DOHH2 (cell line): ENCODE measurements around the gene FASTKD3.

Source experiments
- H3F3A ChIP-seq: fragments of 200-600 bp; sonication (generic), shearing (Covaris generic); 2 replicates; pipeline ENCODE4 v1.6.0; 2016; ENCODE audit warnings: antibody characterized with exemption, mild to moderate bottlenecking; ENCODE audit not compliant: control insufficient read depth, insufficient read depth
- H3K27ac ChIP-seq: fragments of 200-600 bp; sonication (generic); 2 replicates; pipeline ENCODE4 v1.5.1; 2014; ENCODE audit warnings: low read depth, mild to moderate bottlenecking, low read length, moderate library complexity
- H3K27me3 ChIP-seq: fragments of 200-600 bp; sonication (generic); 2 replicates; pipeline ENCODE4 v1.6.1; 2014; ENCODE audit warnings: mild to moderate bottlenecking, low read length, mixed read lengths; ENCODE audit not compliant: control insufficient read depth
- H3K36me3 ChIP-seq: fragments of 200-600 bp; sonication (generic); 2 replicates; pipeline ENCODE4 v1.6.1; 2014; ENCODE audit warnings: mild to moderate bottlenecking, low read length, moderate library complexity, mixed read lengths; ENCODE audit not compliant: control insufficient read depth
- H3K4me1 ChIP-seq: fragments of 200-600 bp; sonication (generic); 2 replicates; pipeline ENCODE4 v1.6.1; 2014; ENCODE audit warnings: mild to moderate bottlenecking, low read length, mixed read lengths; ENCODE audit not compliant: control insufficient read depth
- H3K4me2 ChIP-seq: fragments of 200-600 bp; sonication (generic); 2 replicates; pipeline ENCODE4 v1.6.0; 2014; ENCODE audit warnings: mild to moderate bottlenecking, low read length, moderate library complexity
- H3K4me3 ChIP-seq: fragments of 200-600 bp; sonication (generic); 2 replicates; pipeline ENCODE4 v1.5.1; 2014; ENCODE audit warnings: mild to moderate bottlenecking, low read length, mixed read lengths
- H3K79me2 ChIP-seq: fragments of 200-600 bp; sonication (generic); 2 replicates; pipeline ENCODE4 v1.6.1; 2014; ENCODE audit warnings: mild to moderate bottlenecking, low read length, mixed read lengths; ENCODE audit not compliant: control insufficient read depth
- H3K9me2 ChIP-seq: fragments of 200-600 bp; sonication (generic); replicated peaks from 2 replicates; pipeline ENCODE4 v1.6.1; 2014; ENCODE audit warnings: mild to moderate bottlenecking, low read length, mixed read lengths; ENCODE audit not compliant: control insufficient read depth
- H3K9me3 ChIP-seq: fragments of 200-600 bp; sonication (generic); 2 replicates; pipeline ENCODE4 v1.6.1; 2014; ENCODE audit warnings: antibody characterized with exemption, low read length, mixed read lengths; ENCODE audit not compliant: control insufficient read depth, insufficient read depth
- H4K20me1 ChIP-seq: fragments of 200-600 bp; sonication (generic); 2 replicates; pipeline ENCODE4 v1.6.0; 2014; ENCODE audit warnings: low read depth, mild to moderate bottlenecking, antibody characterized with exemption, low read length, moderate library complexity; ENCODE audit not compliant: control insufficient read depth, insufficient read depth
- CTCF ChIP-seq: fragments of 200-600 bp; sonication (generic); IDR thresholded peaks from one replicate; pipeline ENCODE4 v1.5.1; 2014; ENCODE audit warnings: antibody characterized with exemption, mild to moderate bottlenecking, low read depth, low read length; ENCODE audit not compliant: poor library complexity, severe bottlenecking
- EZH2phosphoT487 ChIP-seq: fragments of 200-600 bp; sonication (generic); IDR thresholded peaks from 2 replicates; pipeline ENCODE4 v1.6.1; 2017; ENCODE audit warnings: borderline replicate concordance, mild to moderate bottlenecking, antibody characterized with exemption, low read length, moderate library complexity, mixed read lengths

The FASTKD3 gene

GRCh38 chr5:7811715-7812114 is 57.1 kb downstream of the FASTKD3 start:
- no peaks in the 10 kb centered on the region for H3K9me3 ChIP-seq
- no peaks in the 10 kb centered on the region for H3K79me2 ChIP-seq
- H3K9me2 ChIP-seq = no peaks in the 10 kb centered on the region
- no peak overlapping the region for H3K4me3 ChIP-seq
- no peaks in the 10 kb centered on the region for H3K36me3 ChIP-seq
- no peaks in the 10 kb centered on the region for H4K20me1 ChIP-seq
- TF ChIP-seq EZH2phosphoT487 (no peak), CTCF (no peak)
- no peak overlapping the region for H3K4me2 ChIP-seq
- H3F3A ChIP-seq = no peaks in the 10 kb centered on the region
- H3K4me1 ChIP-seq = 0 out of 2 replicates have a peak, but pooled peaks cover 4% of the 10 kb centered on the region
- H3K27ac ChIP-seq = no peak overlapping the region
- no peaks in the 10 kb centered on the region for H3K27me3 ChIP-seq
